ENCODE measurements around the gene DCTN2.
"Not testable (repeated sequence)": the region's sequence is repeated elsewhere in the genome, so short reads cannot be mapped to it uniquely, and the experiment has no call there.

DCTN2 gene

GRCh38 chr12:57513677-57514076 lies 33.3 kb downstream of the DCTN2 start:
- DNase-seq: not testable (repeated sequence)

GRCh38 chr12:57513266-57513665 lies 33.7 kb downstream of the DCTN2 start:
- DNase-seq: no peak

GRCh38 chr12:57512665-57513064 lies 34.3 kb downstream of the DCTN2 start:
- DNase-seq: no peak

GRCh38 chr12:57511588-57512325 lies 35.2 kb downstream of the DCTN2 start:
- no peak for DNase-seq

GRCh38 chr12:57511161-57511560 lies 35.8 kb downstream of the DCTN2 start:
- no peak for DNase-seq

GRCh38 chr12:57507796-57508195 lies 39.2 kb downstream of the DCTN2 start:
- not testable (repeated sequence) for DNase-seq

- DNase-seq: not testable (repeated sequence)
Observed at GRCh38 chr12:57506541-57506940, 40.5 kb downstream of the DCTN2 start.

- DNase-seq: not testable (repeated sequence)
Observed at GRCh38 chr12:57502311-57502969, 44.6 kb downstream of the DCTN2 start.

- no peak for DNase-seq
Observed at GRCh38 chr12:57500213-57500612, 46.8 kb downstream of the DCTN2 start.

- DNase-seq: no peak
Observed at GRCh38 chr12:57498571-57498970, 48.4 kb downstream of the DCTN2 start.

GRCh38 chr12:57498132-57498502 lies 48.9 kb downstream of the DCTN2 start:
- no peak for DNase-seq

- no peak for DNase-seq
Observed at GRCh38 chr12:57497223-57498131, 49.5 kb downstream of the DCTN2 start.

- no peak for DNase-seq
Observed at GRCh38 chr12:57496822-57497221, 50.2 kb downstream of the DCTN2 start.

- not testable (repeated sequence) for DNase-seq
Observed at GRCh38 chr12:57495051-57495701, 51.8 kb downstream of the DCTN2 start.

GRCh38 chr12:57491393-57492280 lies 55.4 kb downstream of the DCTN2 start:
- DNase-seq: no peak

- no peak for DNase-seq
Observed at GRCh38 chr12:57490126-57490525, 56.9 kb downstream of the DCTN2 start.

- no peak for DNase-seq
Observed at GRCh38 chr12:57489157-57489641, 57.8 kb downstream of the DCTN2 start.

GRCh38 chr12:57488402-57489156 lies 58.4 kb downstream of the DCTN2 start:
- no peak for DNase-seq

GRCh38 chr12:57487597-57488401 lies 59.2 kb downstream of the DCTN2 start, which contains the start of gene MARS1:
Gene MARS1 (plus strand): TSS chr12:57488068. CDS start chr12:57488091, 23 bp downstream.
- DNase-seq: peak; percentile 95 to 96

GRCh38 chr12:57487055-57487596 lies 59.9 kb downstream of the DCTN2 start:
- DNase-seq: no peak

All from CD4-positive, alpha-beta T cell treated with Interleukin-4 for 1 hour (primary cell).